Activated naive CD8-positive, alpha-beta T cell treated with anti-CD3 and anti-CD28 coated beads, Interleukin-2, amount 10 ng/mL, durations not matched to agents 7 days and 5 days (primary cell): ENCODE measurements around the gene SMARCC1. TPM values are rescaled to one million over a fixed set of nuclear protein-coding genes. Genes with fewer than 3 reads are reported as not detected.

ENCODE experiments used
- ATAC-seq: fragments of 150-1000 bp; cut with Tn5 transposase; one replicate; pipeline ENCODE4 v1.10.0; 2021; ENCODE audit warnings: low read depth, moderate library complexity
- POLR2A ChIA-PET: fragments of 350-600 bp; sonication (Branson Sonifier 250); formaldehyde crosslinking; loops from one replicate; lab custom pipeline; 2021; ENCODE audit warnings: antibody characterized with exemption; lab: Charles Lee
- DNase-seq: peaks from one replicate; pipeline ENCODE4 v3.0.0; 2021
- H3K27ac Mint-ChIP-seq: one replicate; pipeline ENCODE4 v1.8.0; 2022; ENCODE audit warnings: mild to moderate bottlenecking, mixed read lengths
- H3K27me3 Mint-ChIP-seq: one replicate; pipeline ENCODE4 v1.8.0; 2022; ENCODE audit warnings: mild to moderate bottlenecking, moderate library complexity, mixed read lengths
- H3K36me3 Mint-ChIP-seq: one replicate; pipeline ENCODE4 v1.8.0; 2021; ENCODE audit warnings: mild to moderate bottlenecking, mixed read lengths
- H3K4me1 Mint-ChIP-seq: one replicate; pipeline ENCODE4 v1.8.0; 2021; ENCODE audit warnings: mixed read lengths
- H3K4me3 Mint-ChIP-seq: one replicate; pipeline ENCODE4 v1.8.0; 2022; ENCODE audit warnings: mild to moderate bottlenecking, moderate library complexity, mixed read lengths
- H3K9me3 Mint-ChIP-seq: one replicate; pipeline ENCODE4 v1.8.0; 2021; ENCODE audit warnings: mixed read lengths
- total RNA-seq, 2 experiments: library from RNA; stranded (reverse); gene quantifications; one replicate each; pipeline ENCODE4 v1.2.3, GENCODE V29; 2021

SMARCC1 gene
- total RNA-seq, 2 experiments from 2014 or later, result 82.8 to 88.1 TPM

DNA sequence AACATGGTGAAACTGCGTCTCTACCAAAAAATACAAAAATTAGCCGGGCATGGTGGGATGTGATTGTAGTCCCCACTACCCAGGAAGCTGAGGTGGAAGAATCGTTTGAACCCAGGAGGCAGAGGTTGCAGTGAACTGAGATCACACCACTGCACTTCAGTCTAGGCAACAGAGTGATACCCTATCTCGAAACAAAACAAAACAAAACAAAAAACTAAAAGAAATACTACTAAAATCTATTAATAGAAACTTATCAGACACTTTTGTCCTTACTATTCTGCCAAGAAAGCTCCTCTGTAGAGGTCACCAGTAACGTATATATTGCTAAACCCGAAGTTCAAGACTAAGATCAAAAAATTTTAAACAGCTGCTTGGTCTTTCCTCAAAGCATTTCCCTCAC, 67.1 kb downstream of the SMARCC1 start:
- no peaks in the 10 kb centered on the region for H3K27me3 Mint-ChIP-seq
- no peak overlapping the region for H3K4me3 Mint-ChIP-seq
- no peaks in the 10 kb centered on the region for H3K9me3 Mint-ChIP-seq
- POLR2A ChIA-PET, result no interaction called here
- peaks cover 5% of the 10 kb centered on the region for H3K4me1 Mint-ChIP-seq
- DNase-seq (no peak), ATAC-seq (no peak)
- H3K27ac Mint-ChIP-seq, result no peak overlapping the region
- H3K36me3 Mint-ChIP-seq, result peaks cover 26% of the 10 kb centered on the region

DNA sequence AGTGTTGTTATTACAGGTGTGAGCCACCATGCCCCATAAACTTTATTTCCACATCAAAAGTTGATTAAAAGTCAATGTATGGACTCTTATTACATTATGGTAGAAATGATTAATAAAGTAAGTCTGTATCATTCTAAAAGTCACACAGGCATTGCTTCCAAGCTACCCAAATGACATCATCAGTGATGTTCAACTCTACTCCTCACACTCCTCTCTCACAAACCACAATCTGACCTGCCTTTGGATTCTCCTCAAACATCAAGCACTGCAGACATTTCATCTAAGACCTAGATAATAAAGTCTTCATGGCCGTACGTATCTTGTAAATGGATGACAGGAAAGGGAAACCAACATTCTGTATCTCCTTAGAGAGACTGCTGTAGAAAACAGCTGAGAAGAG, 68.0 kb downstream of the SMARCC1 start:
- no peak for ATAC-seq
- Mint-ChIP-seq H3K9me3 (no peaks in the 10 kb centered on the region), H3K4me3 (no peak overlapping the region), H3K36me3 (peaks cover 28% of the 10 kb centered on the region), H3K27me3 (no peaks in the 10 kb centered on the region), H3K4me1 (peaks cover 5% of the 10 kb centered on the region), H3K27ac (no peak overlapping the region)
- no peak for DNase-seq
- POLR2A ChIA-PET, result no interaction called here

DNA sequence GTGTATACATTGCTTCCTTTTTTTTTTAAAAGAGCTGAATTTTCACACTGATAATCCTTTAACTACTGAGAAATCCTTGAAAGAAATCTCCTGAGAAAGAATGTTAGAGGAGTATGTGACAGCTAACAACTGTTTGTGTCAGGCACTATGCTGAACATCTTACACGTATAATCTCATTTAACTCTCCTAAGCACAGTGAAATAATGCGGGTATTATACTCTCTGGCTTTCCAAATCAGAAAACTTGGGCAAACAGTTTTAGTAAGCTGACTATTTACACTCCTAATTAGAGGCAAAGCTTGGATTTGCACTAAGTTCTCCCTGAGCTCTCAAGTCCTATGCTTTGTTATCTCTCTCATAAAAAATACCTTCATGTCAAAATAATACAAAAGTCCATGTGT, 69.3 kb downstream of the SMARCC1 start:
- no peak for DNase-seq
- no peak for ATAC-seq
- Mint-ChIP-seq H3K4me3 (no peak overlapping the region), H3K36me3 (peaks cover 30% of the 10 kb centered on the region), H3K27ac (no peak overlapping the region), H3K27me3 (no peaks in the 10 kb centered on the region), H3K4me1 (peaks cover 5% of the 10 kb centered on the region), H3K9me3 (no peaks in the 10 kb centered on the region)
- POLR2A ChIA-PET, result no interaction called here

DNA sequence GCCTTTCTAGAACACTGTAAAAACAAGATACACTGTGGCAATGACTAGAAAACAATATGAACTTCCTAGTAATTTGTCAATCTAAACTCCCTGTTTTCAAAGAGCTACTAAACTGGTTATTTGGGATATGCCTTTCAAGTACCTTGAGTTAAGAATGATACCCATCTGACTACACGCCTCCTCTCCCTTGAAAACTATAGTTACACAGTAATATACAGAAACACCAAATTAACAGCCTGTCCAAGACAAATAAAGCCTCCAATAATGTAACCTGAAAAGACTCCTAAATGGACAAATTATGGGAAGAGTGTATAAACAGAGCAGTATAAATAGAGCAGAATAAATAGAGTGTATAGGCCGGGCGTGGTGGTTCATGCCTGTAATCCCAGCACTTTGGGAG, 70.1 kb downstream of the SMARCC1 start:
- Mint-ChIP-seq H3K9me3 (no peaks in the 10 kb centered on the region), H3K4me1 (peaks cover 5% of the 10 kb centered on the region), H3K36me3 (peaks cover 30% of the 10 kb centered on the region), H3K27ac (no peak overlapping the region), H3K4me3 (no peak overlapping the region), H3K27me3 (no peaks in the 10 kb centered on the region)
- POLR2A ChIA-PET, result no interaction called here
- DNase-seq, result no peak
- no peak for ATAC-seq

DNA sequence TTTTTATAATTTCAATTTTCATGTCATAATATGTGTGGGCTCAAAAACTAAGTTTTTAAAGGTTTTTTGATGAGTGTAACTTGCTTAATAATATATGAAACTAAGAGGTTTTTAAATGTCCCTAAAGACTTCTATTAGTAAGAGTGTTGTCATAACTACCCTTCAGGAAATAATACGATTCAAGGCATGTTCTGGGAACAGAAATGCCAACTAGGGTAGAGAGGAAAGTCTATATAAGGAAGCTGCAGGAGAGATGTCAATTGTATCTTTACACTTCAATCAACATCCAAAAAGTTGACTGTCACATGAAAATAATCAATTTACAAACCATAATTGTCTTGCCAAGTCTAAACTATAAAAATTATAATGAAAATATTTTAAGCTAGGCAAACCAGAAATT, 76.3 kb downstream of the SMARCC1 start:
- no peaks in the 10 kb centered on the region for H3K4me1 Mint-ChIP-seq
- no peaks in the 10 kb centered on the region for H3K27me3 Mint-ChIP-seq
- H3K27ac Mint-ChIP-seq, result no peak overlapping the region
- H3K4me3 Mint-ChIP-seq, result no peak overlapping the region
- no peaks in the 10 kb centered on the region for H3K9me3 Mint-ChIP-seq
- no peak for ATAC-seq
- POLR2A ChIA-PET, result interaction anchor here (0.7 kb wide), 1 partner anchor 47 kb away, joined by 3 read pairs; no protein-coding TSS in a partner anchor
- no peak for DNase-seq
- H3K36me3 Mint-ChIP-seq, result peaks cover 22% of the 10 kb centered on the region

DNA sequence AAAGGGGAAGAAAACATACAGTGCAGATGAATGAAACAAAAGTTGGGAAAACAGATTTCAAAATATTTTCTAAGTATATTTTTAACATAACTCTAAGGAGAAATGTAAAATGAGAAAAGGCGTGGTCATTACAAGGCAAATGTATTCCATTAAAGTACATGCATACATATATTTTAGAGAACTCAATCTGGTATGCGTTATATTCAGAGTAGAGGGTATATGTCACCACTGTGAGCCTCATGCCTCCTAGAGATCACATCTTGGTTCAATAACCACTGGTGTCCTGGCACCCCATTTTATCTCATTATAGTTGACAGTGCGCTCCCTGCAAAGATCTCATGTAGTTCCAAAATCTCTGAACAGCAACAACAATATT, 77.5 kb downstream of the SMARCC1 start:
- H3K36me3 Mint-ChIP-seq, result peaks cover 22% of the 10 kb centered on the region
- H3K4me3 Mint-ChIP-seq, result no peak overlapping the region
- no peaks in the 10 kb centered on the region for H3K27me3 Mint-ChIP-seq
- H3K4me1 Mint-ChIP-seq, result no peaks in the 10 kb centered on the region
- DNase-seq (no peak), ATAC-seq (no peak)
- H3K9me3 Mint-ChIP-seq, result no peaks in the 10 kb centered on the region
- POLR2A ChIA-PET, result no interaction called here
- no peak overlapping the region for H3K27ac Mint-ChIP-seq

DNA sequence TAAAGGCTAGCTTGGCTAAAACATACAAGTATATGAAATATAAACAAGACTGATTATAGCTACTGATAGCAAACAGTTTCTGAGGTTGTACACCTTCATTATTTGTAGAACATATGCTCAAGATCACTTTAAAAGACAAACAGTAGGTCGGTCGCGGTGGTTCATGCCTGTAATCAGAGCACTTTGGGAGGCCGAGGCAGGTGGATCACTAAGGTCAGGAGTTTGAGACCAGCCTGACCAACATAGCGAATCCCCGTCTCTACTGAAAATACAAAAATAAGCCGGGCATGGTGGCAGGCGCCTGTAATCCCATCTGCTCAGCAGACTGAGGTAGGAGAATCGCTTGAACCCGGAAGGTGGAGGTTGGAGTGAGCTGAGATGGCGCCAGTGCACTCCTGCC, 80.3 kb downstream of the SMARCC1 start:
- Mint-ChIP-seq H3K9me3 (no peaks in the 10 kb centered on the region), H3K36me3 (peaks cover 14% of the 10 kb centered on the region), H3K27me3 (no peaks in the 10 kb centered on the region), H3K4me1 (no peaks in the 10 kb centered on the region), H3K27ac (no peak overlapping the region), H3K4me3 (no peak overlapping the region)
- DNase-seq, result no peak
- POLR2A ChIA-PET, result no interaction called here
- ATAC-seq, result no peak

DNA sequence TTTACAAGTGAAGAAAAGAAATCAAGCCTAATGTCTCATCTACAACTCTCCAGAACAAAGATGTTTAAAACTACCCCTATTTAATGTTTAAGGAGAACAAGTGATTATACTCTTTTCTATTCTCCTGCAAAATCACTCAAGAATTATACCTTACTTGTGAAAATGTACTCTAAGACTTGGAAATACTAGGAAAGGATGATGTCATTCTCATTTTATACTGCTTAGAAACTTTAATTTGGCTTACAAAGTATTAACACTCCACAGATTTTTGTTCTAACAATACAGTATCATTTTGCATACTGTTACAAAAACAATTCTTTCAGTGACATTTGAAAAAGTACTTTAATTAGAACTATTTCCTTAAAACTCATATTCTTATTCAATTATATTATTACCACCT, 89.5 kb downstream of the SMARCC1 start:
- H3K27ac Mint-ChIP-seq, result no peak overlapping the region
- no peak for DNase-seq
- no peaks in the 10 kb centered on the region for H3K9me3 Mint-ChIP-seq
- POLR2A ChIA-PET, result no interaction called here
- H3K36me3 Mint-ChIP-seq, result peaks cover 3% of the 10 kb centered on the region
- no peaks in the 10 kb centered on the region for H3K27me3 Mint-ChIP-seq
- ATAC-seq, result no peak
- H3K4me1 Mint-ChIP-seq, result no peaks in the 10 kb centered on the region
- no peak overlapping the region for H3K4me3 Mint-ChIP-seq

DNA sequence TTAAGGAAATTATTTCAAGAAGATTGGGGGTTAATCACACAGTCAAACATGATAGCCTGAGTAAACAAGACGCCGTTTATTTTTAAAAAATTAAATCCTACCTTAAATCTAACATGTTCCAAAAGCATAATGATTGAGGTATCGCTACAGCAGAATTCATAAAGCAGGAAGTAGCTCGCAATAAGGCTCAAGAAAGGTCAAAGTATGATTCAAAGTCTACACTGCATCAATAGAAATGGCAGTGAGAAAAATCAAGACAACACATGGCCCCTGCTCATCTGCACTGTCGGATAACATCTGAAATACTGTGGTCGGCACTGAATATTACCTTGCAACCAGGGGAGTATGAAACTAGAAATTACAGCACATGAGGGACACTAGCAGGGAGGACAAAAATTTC, 93.2 kb downstream of the SMARCC1 start:
- Mint-ChIP-seq H3K27me3 (no peaks in the 10 kb centered on the region), H3K9me3 (no peaks in the 10 kb centered on the region), H3K36me3 (peaks cover 8% of the 10 kb centered on the region), H3K27ac (no peak overlapping the region), H3K4me3 (no peak overlapping the region), H3K4me1 (no peaks in the 10 kb centered on the region)
- DNase-seq (no peak), ATAC-seq (no peak)
- POLR2A ChIA-PET, result no interaction called here

DNA sequence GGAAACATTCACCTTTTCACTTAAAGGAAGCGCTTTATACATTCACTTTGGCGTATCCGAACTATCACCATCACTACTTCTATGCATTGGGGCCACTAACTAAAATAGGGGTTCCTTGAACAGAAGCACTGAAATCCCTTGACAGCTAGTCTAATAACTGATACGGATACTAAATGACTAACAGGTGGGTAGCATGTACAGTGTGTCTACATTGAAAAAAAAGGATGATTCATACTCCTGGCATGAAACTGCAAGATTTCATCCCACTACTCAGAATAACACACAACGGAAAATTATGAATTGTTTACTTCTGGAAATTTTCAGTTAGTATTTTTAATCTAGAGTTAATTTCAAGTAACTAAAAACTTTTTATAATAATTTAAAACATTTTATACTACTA, 96.7 kb downstream of the SMARCC1 start:
- Mint-ChIP-seq H3K4me3 (no peak overlapping the region), H3K36me3 (peaks cover 10% of the 10 kb centered on the region), H3K27ac (no peak overlapping the region), H3K4me1 (peaks cover 2% of the 10 kb centered on the region), H3K9me3 (no peaks in the 10 kb centered on the region), H3K27me3 (no peaks in the 10 kb centered on the region)
- ATAC-seq (no peak), DNase-seq (no peak)
- POLR2A ChIA-PET, result no interaction called here

DNA sequence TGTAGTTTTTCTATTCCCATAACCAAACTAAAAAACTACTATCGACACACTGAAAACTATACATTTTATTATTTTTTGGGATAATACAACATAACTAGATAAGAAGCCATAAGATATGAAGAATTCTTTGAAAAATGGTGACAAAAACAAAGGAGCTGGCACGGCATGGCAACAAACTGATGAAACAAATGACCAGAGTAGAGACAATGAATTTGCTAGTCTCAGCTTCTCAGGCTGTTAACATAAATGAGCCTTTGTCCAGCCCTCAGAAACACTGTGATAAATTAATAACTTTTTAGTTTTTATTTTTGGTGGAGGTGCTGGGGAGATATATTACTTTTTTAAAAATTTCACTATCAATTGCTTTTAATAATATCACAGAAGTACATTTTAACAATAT, 100.7 kb downstream of the SMARCC1 start:
- DNase-seq (no peak), ATAC-seq (no peak)
- Mint-ChIP-seq H3K27me3 (no peaks in the 10 kb centered on the region), H3K27ac (no peak overlapping the region), H3K9me3 (no peaks in the 10 kb centered on the region), H3K36me3 (peaks cover 15% of the 10 kb centered on the region), H3K4me3 (no peak overlapping the region), H3K4me1 (peaks cover 5% of the 10 kb centered on the region)
- POLR2A ChIA-PET, result no interaction called here

DNA sequence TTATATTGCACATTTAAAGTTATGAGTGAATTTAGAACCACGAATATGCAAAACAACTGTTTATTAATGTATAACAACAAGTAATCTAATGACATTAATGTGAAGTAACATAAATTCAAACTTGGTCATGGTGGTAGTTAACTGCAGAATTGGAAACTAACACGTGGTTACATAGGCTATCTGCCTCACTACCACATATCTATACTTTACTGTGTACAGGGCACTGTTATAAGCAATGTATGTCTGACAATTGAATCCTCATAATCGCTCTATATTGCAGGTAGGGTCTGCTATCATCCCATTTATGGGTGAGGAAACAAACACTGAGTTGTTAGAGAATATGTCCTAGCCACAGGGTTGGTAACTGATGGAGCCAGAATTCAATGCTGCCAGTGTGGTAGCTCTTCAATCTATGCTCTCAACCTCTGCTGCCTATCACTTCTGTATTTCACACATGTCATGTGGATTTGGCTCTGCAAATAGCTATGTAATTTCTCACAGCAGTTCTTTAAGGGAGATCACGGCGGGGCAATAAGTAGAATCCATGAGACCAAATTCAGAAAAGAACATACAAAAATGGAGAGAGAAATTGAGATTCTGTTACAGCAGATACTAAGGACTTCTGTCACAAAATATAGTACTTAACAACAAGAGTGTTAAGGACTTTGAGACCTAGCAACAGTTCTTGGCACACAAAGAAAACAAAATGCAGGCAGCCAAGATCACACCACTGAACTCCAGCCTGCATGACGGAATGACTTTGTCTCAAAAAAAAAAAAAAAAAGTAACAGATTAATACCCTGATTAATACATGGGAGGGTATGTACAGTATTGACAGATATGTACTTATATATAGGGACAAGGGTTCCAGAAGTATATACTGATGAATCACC, 103.0 kb downstream of the SMARCC1 start:
- no peaks in the 10 kb centered on the region for H3K9me3 Mint-ChIP-seq
- H3K4me1 Mint-ChIP-seq, result peaks cover 5% of the 10 kb centered on the region
- ATAC-seq (no peak), DNase-seq (no peak)
- no peaks in the 10 kb centered on the region for H3K27me3 Mint-ChIP-seq
- H3K27ac Mint-ChIP-seq, result no peak overlapping the region
- peaks cover 25% of the 10 kb centered on the region for H3K36me3 Mint-ChIP-seq
- H3K4me3 Mint-ChIP-seq, result no peak overlapping the region
- POLR2A ChIA-PET, result no interaction called here

DNA sequence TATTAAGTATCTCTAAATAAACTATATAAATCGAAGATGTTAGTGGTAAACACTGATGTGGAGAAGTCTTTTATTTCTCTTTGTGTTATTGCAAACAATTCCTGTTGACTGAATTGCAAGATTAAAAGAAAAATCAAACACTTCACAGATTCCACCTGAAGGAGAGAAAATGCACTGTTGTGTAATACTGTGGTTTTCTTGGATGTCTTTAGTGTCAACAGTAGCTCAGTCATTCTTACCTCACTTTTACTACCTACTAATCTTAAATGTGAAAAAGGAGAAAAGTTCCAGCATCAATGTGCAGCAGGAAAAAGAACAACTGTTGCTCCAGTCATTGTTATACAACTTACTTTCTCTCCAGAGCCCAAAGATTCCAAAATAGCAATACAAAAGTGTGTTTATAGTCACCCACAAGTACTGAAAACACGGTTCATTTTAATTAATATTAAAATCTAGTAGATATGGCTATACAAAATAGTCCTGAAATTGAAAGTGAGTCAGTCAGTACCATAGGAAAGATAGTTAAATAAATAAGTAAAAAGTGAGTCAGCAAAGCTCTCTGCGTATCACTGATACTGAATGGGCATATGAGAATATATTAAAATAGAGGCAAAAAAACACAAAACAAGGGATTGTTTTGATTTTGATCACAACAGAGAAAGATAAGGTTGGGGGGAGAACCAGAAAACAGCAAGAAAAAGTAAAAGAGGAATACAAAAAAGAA, 112.5 kb downstream of the SMARCC1 start:
- POLR2A ChIA-PET, result no interaction called here
- no peak for ATAC-seq
- Mint-ChIP-seq H3K9me3 (no peaks in the 10 kb centered on the region), H3K4me3 (no peak overlapping the region), H3K4me1 (peaks cover 3% of the 10 kb centered on the region), H3K27ac (no peak overlapping the region), H3K27me3 (no peaks in the 10 kb centered on the region), H3K36me3 (peaks cover 11% of the 10 kb centered on the region)
- no peak for DNase-seq

DNA sequence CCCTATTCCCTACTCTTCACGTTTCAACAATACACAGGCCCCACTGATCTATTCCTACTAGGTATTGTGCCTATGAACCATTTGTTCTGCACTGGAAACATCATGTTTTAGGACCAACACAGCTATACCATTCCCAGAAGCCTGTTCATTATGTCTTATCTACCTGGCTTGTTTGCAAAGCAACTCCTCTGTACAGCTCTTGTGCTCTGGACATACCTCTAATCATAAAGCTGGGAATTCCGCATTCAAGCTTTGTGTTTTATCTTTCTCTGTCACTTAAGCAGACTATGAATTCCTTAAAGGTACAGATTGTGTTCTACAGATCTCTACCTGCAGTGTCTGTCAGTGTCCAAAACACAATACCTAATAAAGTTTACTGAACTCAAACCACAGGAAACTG, 115.6 kb downstream of the SMARCC1 start:
- no peak for ATAC-seq
- Mint-ChIP-seq H3K9me3 (no peaks in the 10 kb centered on the region), H3K27ac (no peak overlapping the region), H3K27me3 (no peaks in the 10 kb centered on the region), H3K4me3 (no peak overlapping the region), H3K36me3 (peaks cover 1% of the 10 kb centered on the region), H3K4me1 (no peaks in the 10 kb centered on the region)
- no peak for DNase-seq
- POLR2A ChIA-PET, result no interaction called here
